ENCODE measurements around the gene NSG1.
"Not testable (repeated sequence)": the region's sequence is repeated elsewhere in the genome, so short reads cannot be mapped to it uniquely, and the experiment has no call there.

The NSG1 gene

GRCh38 chr4:4416981-4417380 lies 30.1 kb downstream of the NSG1 start:
- DNase-seq (ENCODE audit: low read depth): no peak

- DNase-seq (ENCODE audit: low read depth): no peak
Measured at GRCh38 chr4:4417886-4418285, 31.0 kb downstream of the NSG1 start.

GRCh38 chr4:4418676-4419390 lies 31.9 kb downstream of the NSG1 start:
- DNase-seq (ENCODE audit: low read depth): no peak

- no peak for DNase-seq (ENCODE audit: low read depth)
Measured at GRCh38 chr4:4419896-4420295, 33.0 kb downstream of the NSG1 start.

- no peak for DNase-seq (ENCODE audit: low read depth)
Measured at GRCh38 chr4:4420421-4420820, 33.5 kb downstream of the NSG1 start.

GRCh38 chr4:4421356-4421755 lies 34.5 kb downstream of the NSG1 start:
- DNase-seq (ENCODE audit: low read depth): no peak

- DNase-seq (ENCODE audit: low read depth): not testable (repeated sequence)
Measured at GRCh38 chr4:4422117-4422516, 35.2 kb downstream of the NSG1 start.

GRCh38 chr4:4422856-4423499 lies 36.1 kb downstream of the NSG1 start:
- DNase-seq (ENCODE audit: low read depth): no peak

GRCh38 chr4:4423706-4424498 lies 37.0 kb downstream of the NSG1 start:
- DNase-seq (ENCODE audit: low read depth): no peak

GRCh38 chr4:4424499-4425115 lies 37.7 kb downstream of the NSG1 start:
- no peak for DNase-seq (ENCODE audit: low read depth)

- no peak for DNase-seq (ENCODE audit: low read depth)
Measured at GRCh38 chr4:4425119-4425690, 38.3 kb downstream of the NSG1 start.

- DNase-seq (ENCODE audit: low read depth): no peak
Measured at GRCh38 chr4:4425696-4426095, 38.8 kb downstream of the NSG1 start.

- no peak for DNase-seq (ENCODE audit: low read depth)
Measured at GRCh38 chr4:4426511-4427120, 39.7 kb downstream of the NSG1 start.

GRCh38 chr4:4427121-4427870 lies 40.4 kb downstream of the NSG1 start:
- DNase-seq (ENCODE audit: low read depth): no peak

GRCh38 chr4:4427886-4428285 lies 41.0 kb downstream of the NSG1 start:
- no peak for DNase-seq (ENCODE audit: low read depth)

GRCh38 chr4:4428966-4429875 lies 42.3 kb downstream of the NSG1 start:
- DNase-seq (ENCODE audit: low read depth): no peak

- DNase-seq (ENCODE audit: low read depth): peak; percentile 29
Measured at GRCh38 chr4:4430492-4431195, 43.7 kb downstream of the NSG1 start.

GRCh38 chr4:4432341-4433125 lies 45.6 kb downstream of the NSG1 start:
- DNase-seq (ENCODE audit: low read depth): no peak

- no peak for DNase-seq (ENCODE audit: low read depth)
Measured at GRCh38 chr4:4433941-4434340, 47.0 kb downstream of the NSG1 start.
